ENCODE results near the gene MBD3. TPM values are rescaled to one million over a fixed set of nuclear protein-coding genes. Genes with fewer than 3 reads are reported as not detected.

Gene MBD3
- total and polyA plus RNA-seq, 2 of the 4 experiments (the other 2 are of a cell fraction): 42.5 to 66.3 TPM

DNA sequence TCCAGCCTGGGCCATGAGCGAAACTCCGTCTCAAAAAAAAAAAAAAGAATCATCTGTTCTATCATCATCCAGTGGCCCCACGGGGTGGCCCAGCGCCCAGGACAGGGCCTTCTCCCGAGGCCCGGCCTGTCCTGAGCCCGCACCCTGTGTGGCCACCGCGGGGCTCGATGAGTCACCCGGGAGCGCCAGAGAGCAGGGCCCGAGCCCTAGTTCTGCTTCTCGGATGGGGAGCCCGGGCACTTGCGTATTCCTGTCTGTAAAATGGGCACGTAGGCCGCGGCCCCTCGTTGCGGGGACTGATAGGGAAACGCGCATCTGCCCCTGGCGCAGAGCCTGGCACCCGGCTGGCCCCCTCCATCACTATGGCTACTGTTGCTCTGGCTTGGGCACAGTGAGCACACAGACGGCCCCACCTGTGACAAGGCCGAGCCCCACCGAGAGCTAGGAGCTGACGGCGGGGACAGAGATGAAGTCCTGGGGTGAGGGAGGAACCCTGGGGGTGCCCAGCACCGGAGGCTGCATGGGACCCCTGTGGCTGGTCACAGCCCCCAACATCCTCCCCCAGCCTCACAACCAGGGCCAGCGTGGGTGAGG is 33.8 kb upstream of the MBD3 start:
- dilution Hi-C loops (cut with HindIII; ENCODE audit: low sequenced_read_pairs, unreplicated experiment) (no loop called here), in situ Hi-C loops (cut with MboI; ENCODE audit: low sequenced_read_pairs) (no loop called here), intact Hi-C loops (cut with micrococcal nuclease) (no loop called here)
- H4K20me1 ChIP-seq (ENCODE audit: insufficient read depth, low read length): peaks cover 14% of the 10 kb centered on the region
- no peak overlapping the region for H3K14ac ChIP-seq (replicated peaks; ENCODE audit: low read depth, low read length)
- H3K4me2 ChIP-seq (ENCODE audit: low read depth, low read length): no peak overlapping the region
- no peak overlapping the region for H4K8ac ChIP-seq (ENCODE audit: low read depth in 2 of 2, low read length in 2 of 2)
- H3K4me3 ChIP-seq (ENCODE audit: insufficient read depth, low read depth, low read length): no peak overlapping the region
- no peaks in the 10 kb centered on the region for H3K27me3 ChIP-seq (ENCODE audit: control insufficient read depth, insufficient read depth, low read length)
- H3K18ac ChIP-seq (ENCODE audit: low read depth, low read length): no peak overlapping the region
- no peak overlapping the region for H3K23ac ChIP-seq (ENCODE audit: low read depth, low read length)
- TF ChIP-seq, protein P1, sequence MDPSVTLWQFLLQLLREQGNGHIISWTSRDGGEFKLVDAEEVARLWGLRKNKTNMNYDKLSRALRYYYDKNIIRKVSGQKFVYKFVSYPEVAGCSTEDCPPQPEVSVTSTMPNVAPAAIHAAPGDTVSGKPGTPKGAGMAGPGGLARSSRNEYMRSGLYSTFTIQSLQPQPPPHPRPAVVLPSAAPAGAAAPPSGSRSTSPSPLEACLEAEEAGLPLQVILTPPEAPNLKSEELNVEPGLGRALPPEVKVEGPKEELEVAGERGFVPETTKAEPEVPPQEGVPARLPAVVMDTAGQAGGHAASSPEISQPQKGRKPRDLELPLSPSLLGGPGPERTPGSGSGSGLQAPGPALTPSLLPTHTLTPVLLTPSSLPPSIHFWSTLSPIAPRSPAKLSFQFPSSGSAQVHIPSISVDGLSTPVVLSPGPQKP (IDR thresholded peaks at IDR 0.05; ENCODE audit: borderline replicate concordance, low read depth, low read length): no peak
- TF ChIP-seq RCOR1 (IDR thresholded peaks at IDR 0.05; ENCODE audit: insufficient replicate concordance, low read length) (no peak), FOS (IDR thresholded peaks at IDR 0.05; ENCODE audit: low read depth, low read length) (no peak), CEBPB (IDR thresholded peaks at IDR 0.05; ENCODE audit: low read depth, low read length) (no peak), RFX5 (IDR thresholded peaks at IDR 0.05; ENCODE audit: low read depth, low read length) (no peak)
- H2AFZ ChIP-seq (replicated peaks; ENCODE audit: low read length, poor library complexity): no peak overlapping the region
- WGBS, 2 experiments (ENCODE audit: extremely low coverage in 2 of 2, insufficient read length in 1 of 2): 91% methylated on average over 10 of the region's 32 CpGs; no CpG with 5 or more reads in 1 of the 2 experiments
- H2BK5ac ChIP-seq (ENCODE audit: low read depth, low read length, poor library complexity, severe bottlenecking): no peak overlapping the region
- BruUV-seq (replicated peaks): no TSS peak
- no peak overlapping the region for H2AK9ac ChIP-seq (replicated peaks; ENCODE audit: low read depth, low read length, poor library complexity)
- H3K36me3 ChIP-seq (ENCODE audit: control insufficient read depth, insufficient read depth, low read length): peaks cover 45% of the 10 kb centered on the region
- H3K27ac ChIP-seq (ENCODE audit: insufficient read depth, low read length): no peak overlapping the region
- peaks cover 4 to 24% of the 10 kb centered on the region in 2 experiments; a peak in 1 of 4 replicates for H3K79me1 ChIP-seq (ENCODE audit: low read depth in 1 of 2, low read length in 2 of 2)
- DNase-seq: no peak
- H3K4me1 ChIP-seq (ENCODE audit: control insufficient read depth, insufficient read depth, low read length): no peaks in the 10 kb centered on the region
- no peak overlapping the region for H2BK120ac ChIP-seq (ENCODE audit: low read depth, low read length)
- no peak overlapping the region for H4K5ac ChIP-seq (ENCODE audit: low read depth, low read length)
- no peak overlapping the region for H2BK20ac ChIP-seq (ENCODE audit: low read depth, low read length)
- no peak overlapping the region for H3K4ac ChIP-seq (ENCODE audit: low read depth, low read length)
- ChIA-PET POLR2A (ENCODE audit: unreplicated experiment) (no interaction called here), CTCF (no interaction called here)
- no peak overlapping the region for H3K9ac ChIP-seq (ENCODE audit: low read depth, low read length)
- no peak overlapping the region for H2AK5ac ChIP-seq (ENCODE audit: low read depth, low read length)
- H3K9me1 ChIP-seq (ENCODE audit: insufficient read depth, low read length): no peaks in the 10 kb centered on the region
- no peaks in the 10 kb centered on the region for H3K9me3 ChIP-seq (ENCODE audit: control insufficient read depth, insufficient read depth, low read length)
- H2BK15ac ChIP-seq (ENCODE audit: low read depth, low read length): no peak overlapping the region
- ATAC-seq (ENCODE audit: low read depth): no peak
- no peak overlapping the region for H3K56ac ChIP-seq (ENCODE audit: extremely low read depth, insufficient read depth, low read length)
- H4K91ac ChIP-seq (ENCODE audit: insufficient read depth, low read depth, low read length): no peak overlapping the region
